GM12878 (cell line): ENCODE measurements around the gene SEL1L2. TPM values are rescaled to one million over a fixed set of nuclear protein-coding genes. Genes with fewer than 3 reads are reported as not detected.

Experiments
- ATAC-seq: fragments of 200-7000 bp; cut with Tn5 transposase; 3 replicates; pipeline ENCODE4 v1.9.1; 2020; ENCODE audit warnings: mild to moderate bottlenecking, moderate library complexity
- BruUV-seq: library from RNA; stranded (reverse); fragments of 400-500 nt; replicated peaks from 2 replicates; lab custom pipeline; 2021; lab: Mats Ljungman, UMichigan
- CTCF ChIA-PET: fragments of 300-600 bp; sonication (Branson Sonifier 250); formaldehyde crosslinking; extraction: SDS; loops from one replicate; lab custom pipeline; 2021; ENCODE audit warnings: inconsistent platforms; lab: Yijun Ruan, JAX
- POLR2A ChIA-PET: fragments of 350-600 bp; formaldehyde crosslinking; extraction: SDS; loops from one replicate; lab custom pipeline; 2021; ENCODE audit warnings: inconsistent platforms; lab: Charles Lee
- RAD21 ChIA-PET: fragments of 300-600 bp; sonication (Branson Sonifier 250); formaldehyde crosslinking; loops from one replicate; lab custom pipeline; 2023; ENCODE audit warnings: antibody characterized with exemption; ENCODE audit not compliant: unreplicated experiment; lab: Charles Lee
- SMC1A ChIA-PET: fragments of 300-600 bp; sonication (Branson Sonifier 250); formaldehyde crosslinking; loops from one replicate; lab custom pipeline; 2023; ENCODE audit not compliant: unreplicated experiment, uncharacterized antibody; lab: Charles Lee
- DNase-seq: peaks from one replicate; pipeline ENCODE4 v3.0.0-alpha.2; 2011; ENCODE audit warnings: low read depth, low spot score
- FAIRE-seq: peaks from 3 replicates; lab custom pipeline; 2011; peaks lifted over from hg19 to GRCh38; lab: Jason Lieb, UNC
- H2AFZ ChIP-seq: 2 replicates; pipeline ENCODE4 v1.6.0; 2011; ENCODE audit warnings: low read depth, low read length, control low read depth; ENCODE audit not compliant: control insufficient read depth
- H3K27ac ChIP-seq: 2 replicates; pipeline ENCODE4 v1.5.1; 2011; ENCODE audit warnings: control low read depth; ENCODE audit not compliant: control insufficient read depth, insufficient read depth
- H3K27me3 ChIP-seq, 2 experiments: replicated peaks in 1 of 2; 2 replicates each; pipeline versions ENCODE4 v1.6.0 to v1.6.1; 2011; ENCODE audit warnings: low read length in 1 of 2; ENCODE audit not compliant: control insufficient read depth in 2 of 2, insufficient read depth in 2 of 2
- H3K36me3 ChIP-seq, 2 experiments: 2 replicates each; pipeline ENCODE4 v1.5.1; 2011; ENCODE audit warnings: low read length in 1 of 2; ENCODE audit not compliant: control insufficient read depth in 2 of 2, insufficient read depth in 2 of 2
- H3K4me1 ChIP-seq: 2 replicates; pipeline ENCODE4 v1.6.1; 2011; ENCODE audit warnings: mild to moderate bottlenecking, low read length, moderate library complexity, mixed read lengths; ENCODE audit not compliant: control insufficient read depth, insufficient read depth
- H3K4me2 ChIP-seq: 2 replicates; pipeline ENCODE4 v1.6.0; 2011; ENCODE audit warnings: control low read depth; ENCODE audit not compliant: control insufficient read depth, insufficient read depth
- H3K4me3 ChIP-seq: fragments of 200-600 bp; sonication (generic); 2 replicates; pipeline ENCODE4 v1.5.1; 2016
- H3K79me2 ChIP-seq: 2 replicates; pipeline ENCODE4 v1.6.0; 2011; ENCODE audit warnings: low read length; ENCODE audit not compliant: control insufficient read depth, insufficient read depth
- H3K9ac ChIP-seq: 2 replicates; pipeline ENCODE4 v1.8.0; 2011; ENCODE audit warnings: low read length, control low read depth, mixed read lengths; ENCODE audit not compliant: control insufficient read depth, insufficient read depth
- H3K9me3 ChIP-seq: replicated peaks from 3 replicates; pipeline ENCODE4 v1.5.1; 2011; ENCODE audit warnings: mild to moderate bottlenecking, low read length; ENCODE audit not compliant: control insufficient read depth, insufficient read depth
- H4K20me1 ChIP-seq: 2 replicates; pipeline ENCODE4 v1.6.0; 2011; ENCODE audit not compliant: control insufficient read depth, insufficient read depth
- CEBPB ChIP-seq, 2 experiments: fragments of 150-350 bp in 1 of 2; IDR thresholded peaks; 2 replicates each; pipeline ENCODE4 v1.6.1; 2012 to 2014; ENCODE audit warnings: low read depth in 2 of 2, low read length in 2 of 2, borderline replicate concordance in 1 of 2, inconsistent platforms in 1 of 2
- DPF2 ChIP-seq: fragments of 450-650 bp; IDR thresholded peaks from 2 replicates; pipeline ENCODE4 v1.6.1; 2017; ENCODE audit warnings: mild to moderate bottlenecking
- EGR1 ChIP-seq, 2 experiments: IDR thresholded peaks; 1 replicate in 1 of 2; 2 replicates in 1 of 2; pipeline ENCODE4 v1.6.1; 2011 to 2012; ENCODE audit warnings: low read depth in 2 of 2, low read length in 2 of 2, borderline replicate concordance in 1 of 2, mild to moderate bottlenecking in 1 of 2, moderate library complexity in 1 of 2
- EZH2 ChIP-seq: IDR thresholded peaks from 2 replicates; pipeline ENCODE4 v1.6.1; 2012; ENCODE audit warnings: low read depth, mild to moderate bottlenecking, control low read depth, inconsistent platforms, low read length, borderline replicate concordance; ENCODE audit not compliant: control insufficient read depth
- FOS ChIP-seq: IDR thresholded peaks from 3 replicates; pipeline ENCODE4 v1.6.1; 2011; ENCODE audit warnings: borderline replicate concordance; ENCODE audit not compliant: insufficient read length; ENCODE audit errors: extremely low read depth
- HDAC2 ChIP-seq: fragments of 200-600 bp; sonication (generic); IDR thresholded peaks from 2 replicates; pipeline ENCODE4 v1.6.1; 2017
- LARP7 ChIP-seq: fragments of 450-650 bp; IDR thresholded peaks from 2 replicates; pipeline ENCODE4 v1.6.1; 2017; ENCODE audit warnings: mild to moderate bottlenecking
- NR2F1 ChIP-seq: fragments of 450-650 bp; conservative IDR thresholded peaks from 2 replicates; pipeline ENCODE4 v1.6.1; 2017; ENCODE audit warnings: mild to moderate bottlenecking
- PAX8 ChIP-seq: fragments of 450-650 bp; IDR thresholded peaks from 2 replicates; pipeline ENCODE4 v1.6.1; 2017; ENCODE audit warnings: mild to moderate bottlenecking, moderate library complexity
- POLR2AphosphoS2 ChIP-seq: IDR thresholded peaks from 2 replicates; pipeline ENCODE4 v1.6.1; 2011; ENCODE audit warnings: low read depth, mild to moderate bottlenecking, low read length, improper control_type of control experiment, moderate library complexity
- POLR2AphosphoS5 ChIP-seq: IDR thresholded peaks from 2 replicates; pipeline ENCODE4 v1.6.1; 2011; ENCODE audit warnings: mild to moderate bottlenecking, low read length, inconsistent platforms
- SMC3 ChIP-seq: IDR thresholded peaks from 2 replicates; pipeline ENCODE4 v1.6.1; 2011; ENCODE audit warnings: low read length, improper control_type of control experiment, borderline replicate concordance
- SUPT20H ChIP-seq: IDR thresholded peaks from 2 replicates; pipeline ENCODE4 v1.6.1; 2011; ENCODE audit warnings: low read depth, mild to moderate bottlenecking, low read length, moderate library complexity, borderline replicate concordance; ENCODE audit not compliant: control insufficient read depth
- WGBS: methylation state at CpG from one replicate; pipeline ENCODE4 v1.1.6; 2016; ENCODE audit warnings: low lambda C conversion rate; ENCODE audit not compliant: insufficient replicate concordance, insufficient coverage; ENCODE audit errors: missing lambda C conversion rate; 5-methylcytosine and 5-hydroxymethylcytosine counted together
- in situ Hi-C: fragments of 300-500 bp; cut with MboI; formaldehyde crosslinking; loops from 9 replicates; pipeline ENCODE4 v1.14.3; 2018; ENCODE audit warnings: mixed read lengths
- intact Hi-C: fragments of 100-400 bp; cut with micrococcal nuclease; formaldehyde crosslinking; loops from one replicate; pipeline ENCODE4 v1.14.2; 2022; ENCODE audit not compliant: unreplicated experiment
- polyA plus RNA-seq, 11 experiments: library from polyadenylated mRNA; depleted of rRNA in 4 of 11; unstranded in 6 of 11; stranded (reverse) in 5 of 11; fragments of >200 nt; fragmentation: Nextera tagmentation in 4 of 11; fragmentation: Illumina TruSeq in 1 of 11; extraction: Ambion mirVana in 4 of 11; extraction: Trizol in 1 of 11; gene quantifications; 1 replicate in 1 of 11; 2 replicates in 10 of 11; pipeline versions ENCODE4 v1.2.1 to v1.2.3, GENCODE V29; 2011 to 2016; ENCODE audit warnings: inconsistent platforms in 2 of 11, missing spikeins in 2 of 11, low read depth in 1 of 11
- total RNA-seq, 4 experiments: library from RNA; depleted of rRNA in 3 of 4; stranded (reverse); fragments of >200 nt in 3 of 4; fragmentation: Illumina TruSeq in 1 of 4; extraction: Trizol in 1 of 4; gene quantifications; 2 replicates each; pipeline versions ENCODE4 v1.2.1 to v1.2.3, GENCODE V29; 2013 to 2021
- TF ChIP-seq, protein P1 (sequence below): IDR thresholded peaks from 2 replicates; pipeline ENCODE4 v1.6.1; 2011; ENCODE audit warnings: mild to moderate bottlenecking, low read depth, low read length, moderate library complexity; ENCODE audit not compliant: insufficient replicate concordance
- TF ChIP-seq, protein P2 (sequence below): IDR thresholded peaks from 2 replicates; pipeline ENCODE4 v1.6.1; 2011; ENCODE audit warnings: borderline replicate concordance, low read depth, mild to moderate bottlenecking, moderate library complexity, low read length; ENCODE audit not compliant: insufficient read depth, poor library complexity, severe bottlenecking
- TF ChIP-seq, protein P3 (sequence below): fragments of 450-650 bp; IDR thresholded peaks from 2 replicates; pipeline ENCODE4 v1.6.1; 2017; ENCODE audit warnings: mild to moderate bottlenecking, moderate library complexity
- TF ChIP-seq, protein P4 (sequence below): fragments of 450-650 bp; IDR thresholded peaks from 2 replicates; pipeline ENCODE4 v1.6.1; 2017; ENCODE audit warnings: borderline replicate concordance

The SEL1L2 gene
- total and polyA plus RNA-seq, 10 of the 15 experiments (the other 5 are each of a cell fraction or from before 2014, with no cell fraction given): not detected

DNA sequence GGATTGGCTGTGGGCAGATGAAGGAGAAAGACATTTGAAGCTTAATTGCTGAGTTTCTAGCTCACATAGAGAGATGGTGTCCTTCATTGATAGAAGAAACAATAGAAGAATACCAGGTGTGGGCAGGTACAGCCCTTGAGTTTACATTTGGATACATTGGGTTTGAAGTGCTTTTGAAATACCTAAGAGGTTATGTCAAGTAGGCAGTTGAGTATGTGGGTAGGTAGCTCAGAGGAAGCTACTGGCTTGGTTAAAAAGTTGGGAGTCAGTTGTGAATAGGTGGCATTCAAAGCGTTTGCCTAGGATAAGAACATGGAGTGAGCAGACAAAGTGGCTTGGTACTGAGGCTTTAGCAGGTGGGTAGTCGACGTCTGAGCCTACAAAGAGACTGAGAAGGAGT is 180.6 kb downstream of the SEL1L2 start:
- H3K4me2 ChIP-seq: no peak overlapping the region
- no peak for FAIRE-seq
- H3K9me3 ChIP-seq: no peaks in the 10 kb centered on the region
- CTCF ChIA-PET: interaction anchor here (1.2 to 1.5 kb wide), 3 partner anchors 9 to 21 kb away, joined by 3 to 6 read pairs (median 4); no protein-coding TSS in a partner anchor
- no peak for ATAC-seq
- no peaks in the 10 kb centered on the region for H3K4me1 ChIP-seq
- H4K20me1 ChIP-seq: no peaks in the 10 kb centered on the region
- no peaks in the 10 kb centered on the region for H3K27me3 ChIP-seq
- H2AFZ ChIP-seq: no peak overlapping the region
- 98% methylated on average over 3 of the region's 3 CpGs for WGBS
- H3K27ac ChIP-seq: no peak overlapping the region
- BruUV-seq: no TSS peak
- intact Hi-C loops: no loop called here
- in situ Hi-C loops: no loop called here
- POLR2A ChIA-PET: no interaction called here
- SMC1A ChIA-PET: interaction anchor here (1.3 kb wide), 1 partner anchor 22 kb away, joined by 4 read pairs; no protein-coding TSS in a partner anchor
- DNase-seq: no peak
- no peak overlapping the region for H3K4me3 ChIP-seq
- H3K79me2 ChIP-seq: no peaks in the 10 kb centered on the region
- H3K9ac ChIP-seq: no peak overlapping the region
- RAD21 ChIA-PET: no interaction called here
- peaks cover 7 to 23% of the 10 kb centered on the region in 2 experiments for H3K36me3 ChIP-seq
- TF ChIP-seq PAX8 (no peak), POLR2AphosphoS2 (no peak), HDAC2 (no peak), NR2F1 (no peak), EZH2 (no peak), SUPT20H (no peak), SMC3 (no peak), EGR1 (IDR thresholded peaks at IDR 0.05; ENCODE audit: borderline replicate concordance in 1 of 2, low read depth in 2 of 2, low read length in 2 of 2) (no peak), POLR2AphosphoS5 (no peak), FOS (no peak), LARP7 (no peak), CEBPB (IDR thresholded peaks at IDR 0.05; ENCODE audit: borderline replicate concordance in 1 of 2, low read depth in 2 of 2, low read length in 2 of 2) (no peak), DPF2 (no peak)
- TF ChIP-seq, protein P1, sequence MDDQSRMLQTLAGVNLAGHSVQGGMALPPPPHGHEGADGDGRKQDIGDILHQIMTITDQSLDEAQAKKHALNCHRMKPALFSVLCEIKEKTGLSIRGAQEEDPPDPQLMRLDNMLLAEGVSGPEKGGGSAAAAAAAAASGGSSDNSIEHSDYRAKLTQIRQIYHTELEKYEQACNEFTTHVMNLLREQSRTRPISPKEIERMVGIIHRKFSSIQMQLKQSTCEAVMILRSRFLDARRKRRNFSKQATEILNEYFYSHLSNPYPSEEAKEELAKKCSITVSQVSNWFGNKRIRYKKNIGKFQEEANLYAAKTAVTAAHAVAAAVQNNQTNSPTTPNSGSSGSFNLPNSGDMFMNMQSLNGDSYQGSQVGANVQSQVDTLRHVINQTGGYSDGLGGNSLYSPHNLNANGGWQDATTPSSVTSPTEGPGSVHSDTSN: no peak
- TF ChIP-seq, protein P2, sequence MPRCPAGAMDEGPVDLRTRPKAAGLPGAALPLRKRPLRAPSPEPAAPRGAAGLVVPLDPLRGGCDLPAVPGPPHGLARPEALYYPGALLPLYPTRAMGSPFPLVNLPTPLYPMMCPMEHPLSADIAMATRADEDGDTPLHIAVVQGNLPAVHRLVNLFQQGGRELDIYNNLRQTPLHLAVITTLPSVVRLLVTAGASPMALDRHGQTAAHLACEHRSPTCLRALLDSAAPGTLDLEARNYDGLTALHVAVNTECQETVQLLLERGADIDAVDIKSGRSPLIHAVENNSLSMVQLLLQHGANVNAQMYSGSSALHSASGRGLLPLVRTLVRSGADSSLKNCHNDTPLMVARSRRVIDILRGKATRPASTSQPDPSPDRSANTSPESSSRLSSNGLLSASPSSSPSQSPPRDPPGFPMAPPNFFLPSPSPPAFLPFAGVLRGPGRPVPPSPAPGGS: no peak
- TF ChIP-seq, protein P3, sequence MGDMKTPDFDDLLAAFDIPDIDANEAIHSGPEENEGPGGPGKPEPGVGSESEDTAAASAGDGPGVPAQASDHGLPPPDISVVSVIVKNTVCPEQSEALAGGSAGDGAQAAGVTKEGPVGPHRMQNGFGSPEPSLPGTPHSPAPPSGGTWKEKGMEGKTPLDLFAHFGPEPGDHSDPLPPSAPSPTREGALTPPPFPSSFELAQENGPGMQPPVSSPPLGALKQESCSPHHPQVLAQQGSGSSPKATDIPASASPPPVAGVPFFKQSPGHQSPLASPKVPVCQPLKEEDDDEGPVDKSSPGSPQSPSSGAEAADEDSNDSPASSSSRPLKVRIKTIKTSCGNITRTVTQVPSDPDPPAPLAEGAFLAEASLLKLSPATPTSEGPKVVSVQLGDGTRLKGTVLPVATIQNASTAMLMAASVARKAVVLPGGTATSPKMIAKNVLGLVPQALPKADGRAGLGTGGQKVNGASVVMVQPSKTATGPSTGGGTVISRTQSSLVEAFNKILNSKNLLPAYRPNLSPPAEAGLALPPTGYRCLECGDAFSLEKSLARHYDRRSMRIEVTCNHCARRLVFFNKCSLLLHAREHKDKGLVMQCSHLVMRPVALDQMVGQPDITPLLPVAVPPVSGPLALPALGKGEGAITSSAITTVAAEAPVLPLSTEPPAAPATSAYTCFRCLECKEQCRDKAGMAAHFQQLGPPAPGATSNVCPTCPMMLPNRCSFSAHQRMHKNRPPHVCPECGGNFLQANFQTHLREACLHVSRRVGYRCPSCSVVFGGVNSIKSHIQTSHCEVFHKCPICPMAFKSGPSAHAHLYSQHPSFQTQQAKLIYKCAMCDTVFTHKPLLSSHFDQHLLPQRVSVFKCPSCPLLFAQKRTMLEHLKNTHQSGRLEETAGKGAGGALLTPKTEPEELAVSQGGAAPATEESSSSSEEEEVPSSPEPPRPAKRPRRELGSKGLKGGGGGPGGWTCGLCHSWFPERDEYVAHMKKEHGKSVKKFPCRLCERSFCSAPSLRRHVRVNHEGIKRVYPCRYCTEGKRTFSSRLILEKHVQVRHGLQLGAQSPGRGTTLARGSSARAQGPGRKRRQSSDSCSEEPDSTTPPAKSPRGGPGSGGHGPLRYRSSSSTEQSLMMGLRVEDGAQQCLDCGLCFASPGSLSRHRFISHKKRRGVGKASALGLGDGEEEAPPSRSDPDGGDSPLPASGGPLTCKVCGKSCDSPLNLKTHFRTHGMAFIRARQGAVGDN: no peak
- TF ChIP-seq, protein P4, sequence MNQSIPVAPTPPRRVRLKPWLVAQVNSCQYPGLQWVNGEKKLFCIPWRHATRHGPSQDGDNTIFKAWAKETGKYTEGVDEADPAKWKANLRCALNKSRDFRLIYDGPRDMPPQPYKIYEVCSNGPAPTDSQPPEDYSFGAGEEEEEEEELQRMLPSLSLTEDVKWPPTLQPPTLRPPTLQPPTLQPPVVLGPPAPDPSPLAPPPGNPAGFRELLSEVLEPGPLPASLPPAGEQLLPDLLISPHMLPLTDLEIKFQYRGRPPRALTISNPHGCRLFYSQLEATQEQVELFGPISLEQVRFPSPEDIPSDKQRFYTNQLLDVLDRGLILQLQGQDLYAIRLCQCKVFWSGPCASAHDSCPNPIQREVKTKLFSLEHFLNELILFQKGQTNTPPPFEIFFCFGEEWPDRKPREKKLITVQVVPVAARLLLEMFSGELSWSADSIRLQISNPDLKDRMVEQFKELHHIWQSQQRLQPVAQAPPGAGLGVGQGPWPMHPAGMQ: no peak
